SK-N-MC (cell line): ENCODE data around the gene RNMT.

ENCODE experiments used
- DNase-seq: peaks from one replicate; pipeline ENCODE4 v3.0.0-alpha.2; 2011; ENCODE audit warnings: low read depth, low spot score
- H3K27ac ChIP-seq: fragments of 200-600 bp; sonication (generic); 2 replicates; pipeline ENCODE4 v1.5.1; 2016; ENCODE audit warnings: mixed run types
- H3K36me3 ChIP-seq: fragments of 200-600 bp; sonication (generic); 2 replicates; pipeline ENCODE4 v1.6.1; 2017; ENCODE audit warnings: antibody characterized with exemption, low read length, mixed read lengths; ENCODE audit not compliant: insufficient read depth
- H3K4me3 ChIP-seq: fragments of 200-600 bp; sonication (generic); 2 replicates; pipeline ENCODE4 v1.5.1; 2016
- H3K9ac ChIP-seq: fragments of 200-600 bp; sonication (generic); 2 replicates; pipeline ENCODE4 v1.8.0; 2017; ENCODE audit warnings: mixed run types, mixed read lengths; ENCODE audit not compliant: insufficient read length
- H3K9me3 ChIP-seq: fragments of 200-600 bp; sonication (generic); 2 replicates; pipeline ENCODE4 v1.6.1; 2017; ENCODE audit warnings: low read depth, mild to moderate bottlenecking, antibody characterized with exemption, low read length, moderate library complexity, mixed read lengths
- EZH2 ChIP-seq: fragments of 200-600 bp; sonication (generic); IDR thresholded peaks from one replicate; pipeline ENCODE4 v1.6.1; 2017; ENCODE audit warnings: antibody characterized with exemption
- FOXP2 ChIP-seq: optimal IDR thresholded peaks from 2 replicates; pipeline ENCODE3; 2011; ENCODE audit warnings: mild to moderate bottlenecking, moderate library complexity; ENCODE audit not compliant: insufficient read depth; ENCODE audit errors: extremely low read length, control extremely low read depth
- POLR2AphosphoS5 ChIP-seq: IDR thresholded peaks from 2 replicates; pipeline ENCODE4 v1.6.1; 2012; ENCODE audit warnings: mild to moderate bottlenecking, low read depth, low read length, borderline replicate concordance

RNMT gene

DNA sequence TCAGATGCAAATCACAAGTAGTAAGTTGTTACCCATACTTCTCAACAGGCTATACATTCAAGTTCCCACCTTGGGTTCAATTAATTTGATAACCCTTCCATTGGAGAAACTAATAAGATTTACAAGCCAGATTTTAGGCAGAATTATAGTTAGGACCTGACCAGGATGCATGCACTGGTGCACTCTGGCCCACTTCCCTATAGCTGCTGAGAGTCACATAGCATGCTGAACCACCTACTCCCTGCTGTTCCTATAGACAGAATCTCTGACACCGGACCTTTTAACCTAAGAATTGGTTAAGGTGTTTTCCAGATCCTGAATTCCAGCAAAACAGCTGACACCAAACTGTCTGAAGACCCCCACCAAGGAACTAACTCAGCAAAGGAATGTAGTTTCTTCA lies 26.3 kb upstream of the RNMT start:
- Histone ChIP-seq H3K27ac (no peak overlapping the region), H3K4me3 (no peak overlapping the region), H3K36me3 (peaks cover 4% of the 10 kb centered on the region; the same call in 1 of the 2 replicates), H3K9me3 (peaks cover 14% of the 10 kb centered on the region; the same call in 1 of the 2 replicates), H3K9ac (no peak overlapping the region)
- TF ChIP-seq FOXP2 (no peak), POLR2AphosphoS5 (no peak), EZH2 (no peak)
- DNase-seq, result no peak

DNA sequence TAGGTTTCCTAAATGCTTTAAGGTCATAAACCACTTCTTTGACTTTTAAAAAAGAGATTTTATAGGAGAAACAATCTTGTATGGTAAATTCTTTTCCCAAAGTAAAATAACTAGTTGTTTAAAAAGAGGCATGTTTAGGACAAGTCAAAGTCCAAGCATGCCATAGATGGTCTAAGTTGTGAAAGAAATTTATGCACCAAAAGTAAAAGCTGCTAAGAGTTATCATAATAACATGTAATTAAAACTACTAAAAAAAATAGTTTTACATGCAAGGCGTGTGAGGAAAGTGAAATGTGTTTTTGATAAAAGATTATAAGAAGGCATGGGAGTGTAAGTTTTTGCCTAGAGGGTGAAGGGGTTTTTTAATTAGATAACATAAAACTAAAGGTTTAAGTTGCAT lies 22.6 kb upstream of the RNMT start:
- Histone ChIP-seq H3K4me3 (no peak overlapping the region), H3K9me3 (peaks cover 10% of the 10 kb centered on the region; the same call in 1 of the 2 replicates), H3K9ac (no peak overlapping the region), H3K27ac (no peak overlapping the region), H3K36me3 (no peaks in the 10 kb centered on the region; the same call in 1 of the 2 replicates)
- TF ChIP-seq FOXP2, result no peak
- no peak for TF ChIP-seq POLR2AphosphoS5
- no peak for TF ChIP-seq EZH2
- no peak for DNase-seq

DNA sequence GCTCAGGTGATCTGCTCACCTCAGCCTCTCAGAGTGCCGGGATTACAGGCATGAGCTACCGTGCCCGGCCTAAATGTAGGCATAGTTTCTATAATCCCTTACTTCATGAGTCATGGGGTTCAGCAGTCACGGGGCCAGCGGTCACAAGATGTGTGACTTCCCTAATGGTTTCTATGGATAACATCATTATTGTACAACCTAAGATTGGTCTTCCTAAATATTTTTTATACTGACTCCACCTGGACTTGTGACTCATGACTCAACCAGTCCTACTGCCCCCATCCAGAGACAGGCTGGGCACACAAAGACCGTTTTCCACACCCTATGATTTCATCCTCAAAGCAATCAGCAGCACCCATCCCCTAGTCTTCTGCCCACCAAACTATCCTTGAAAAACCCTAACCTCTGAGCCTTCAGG lies 16.1 kb upstream of the RNMT start:
- DNase-seq, result no peak
- H3K9ac ChIP-seq, result no peak overlapping the region
- H3K9me3 ChIP-seq, result no peaks in the 10 kb centered on the region
- no peak overlapping the region for H3K27ac ChIP-seq
- H3K36me3 ChIP-seq, result no peaks in the 10 kb centered on the region; the same call in 1 of the 2 replicates
- H3K4me3 ChIP-seq, result no peak overlapping the region
- TF ChIP-seq FOXP2 (no peak), EZH2 (no peak), POLR2AphosphoS5 (no peak)

DNA sequence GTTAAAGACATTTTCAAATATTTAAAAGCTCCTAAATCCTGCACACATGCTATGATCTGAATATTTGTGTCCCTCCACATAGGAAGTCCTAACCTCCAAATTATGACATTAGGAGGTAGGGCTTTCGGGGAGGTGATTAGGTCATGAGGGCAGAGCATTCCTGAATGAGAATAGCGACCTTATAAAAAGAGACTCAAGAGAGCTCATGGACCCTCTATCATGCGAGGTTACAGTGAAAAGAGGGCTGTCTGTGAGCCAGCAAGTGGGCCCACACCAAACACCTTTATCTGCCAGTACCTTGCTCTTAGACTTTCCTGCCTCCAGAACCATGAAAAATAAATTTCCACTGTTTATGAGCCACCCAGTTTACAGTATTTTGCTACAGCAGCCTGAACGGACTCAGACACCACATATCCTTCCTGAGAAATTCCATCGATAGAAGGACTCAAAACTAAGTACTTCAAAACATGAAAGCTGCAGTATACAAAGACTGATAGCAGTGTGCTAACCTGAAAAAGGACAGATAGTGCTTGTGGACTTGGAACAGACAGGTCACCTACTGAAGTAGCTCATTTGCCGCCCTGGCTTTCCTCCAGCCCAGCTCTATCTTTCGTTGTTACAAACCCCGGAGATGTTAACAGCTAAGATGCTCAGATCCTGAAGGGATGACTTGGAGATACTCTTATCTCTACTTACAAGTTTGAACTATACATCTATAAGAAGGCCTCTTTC lies 13.9 kb upstream of the RNMT start:
- no peak for DNase-seq
- no peak overlapping the region for H3K9ac ChIP-seq
- H3K27ac ChIP-seq, result no peak overlapping the region
- no peak overlapping the region for H3K4me3 ChIP-seq
- no peaks in the 10 kb centered on the region; the same call in 1 of the 2 replicates for H3K36me3 ChIP-seq
- no peak for TF ChIP-seq FOXP2
- TF ChIP-seq EZH2, result no peak
- TF ChIP-seq POLR2AphosphoS5, result no peak
- H3K9me3 ChIP-seq, result no peaks in the 10 kb centered on the region

DNA sequence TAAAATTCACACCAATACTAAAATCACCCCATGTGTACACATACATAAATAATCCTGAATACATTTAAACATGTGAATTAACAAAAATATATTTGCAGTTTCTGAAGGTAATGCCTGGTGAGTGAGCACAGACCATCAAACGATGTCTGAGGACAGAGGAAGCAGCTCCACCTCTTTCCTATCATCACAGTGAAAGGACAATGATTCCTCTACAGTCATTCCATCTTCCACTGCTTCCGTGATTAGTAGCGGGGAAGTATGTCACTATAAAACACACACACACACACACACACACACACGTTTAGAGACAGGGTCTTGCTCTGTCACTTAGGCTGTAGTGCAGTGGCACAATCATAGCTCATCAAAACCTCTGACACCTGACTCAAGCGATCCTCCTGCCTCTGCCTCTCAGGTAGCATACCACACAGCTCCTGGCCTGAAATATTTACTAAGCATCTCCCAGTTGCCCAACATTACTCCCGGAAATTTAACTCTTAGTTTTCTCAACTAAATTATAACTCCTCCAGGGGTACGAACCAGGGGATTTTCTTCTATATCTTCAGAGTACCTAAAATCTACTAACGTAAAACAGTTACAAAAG lies 12.9 kb upstream of the RNMT start:
- no peak overlapping the region for H3K9ac ChIP-seq
- H3K9me3 ChIP-seq, result no peaks in the 10 kb centered on the region
- no peak overlapping the region for H3K4me3 ChIP-seq
- no peak for DNase-seq
- no peak overlapping the region for H3K27ac ChIP-seq
- TF ChIP-seq POLR2AphosphoS5, result no peak
- no peak for TF ChIP-seq FOXP2
- no peak for TF ChIP-seq EZH2
- no peaks in the 10 kb centered on the region; the same call in 1 of the 2 replicates for H3K36me3 ChIP-seq

DNA sequence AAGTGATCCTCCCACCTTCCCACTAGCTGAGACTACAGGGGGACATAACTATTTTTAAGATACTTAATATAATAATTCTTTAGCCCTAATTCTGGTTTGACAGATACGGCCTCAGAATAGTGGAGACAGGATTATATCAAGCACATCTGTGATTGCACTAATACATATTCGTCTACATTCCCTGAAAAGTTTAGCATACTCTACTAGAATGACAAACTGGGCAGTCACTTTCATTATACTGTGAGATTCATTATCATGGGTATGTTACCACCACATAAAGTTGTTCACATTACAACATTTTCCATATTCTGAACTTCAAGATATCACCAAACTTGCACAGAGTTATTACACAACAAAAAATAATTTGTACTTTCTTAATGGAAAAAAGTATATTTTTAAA lies 11.1 kb upstream of the RNMT start:
- H3K27ac ChIP-seq, result no peak overlapping the region
- DNase-seq, result no peak
- no peak overlapping the region for H3K9ac ChIP-seq
- H3K9me3 ChIP-seq, result no peaks in the 10 kb centered on the region
- H3K4me3 ChIP-seq, result no peak overlapping the region
- H3K36me3 ChIP-seq, result no peaks in the 10 kb centered on the region; the same call in none of the 2 replicates
- no peak for TF ChIP-seq POLR2AphosphoS5
- TF ChIP-seq EZH2, result no peak
- TF ChIP-seq FOXP2, result no peak

DNA sequence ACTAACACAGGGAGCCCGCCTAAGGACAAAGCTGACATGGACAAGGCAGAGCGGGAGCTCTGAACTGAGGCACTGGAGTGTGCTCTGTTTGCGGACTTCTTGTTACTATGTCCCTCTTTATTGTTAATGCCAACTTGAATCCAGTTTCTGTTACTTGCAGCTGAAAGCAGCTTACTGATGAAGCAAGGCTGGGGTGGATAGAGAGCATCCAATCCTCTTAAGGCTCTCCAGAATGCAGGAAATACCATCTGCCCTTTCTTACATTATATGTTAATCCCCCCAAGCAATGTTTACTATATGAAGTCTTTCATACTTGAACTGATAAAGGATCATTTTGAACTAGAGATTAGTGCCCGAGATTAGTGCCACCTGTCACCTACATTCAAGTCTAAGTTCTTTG lies 9.6 kb upstream of the RNMT start:
- no peak for DNase-seq
- Histone ChIP-seq H3K9me3 (no peaks in the 10 kb centered on the region), H3K4me3 (no peak overlapping the region), H3K9ac (no peak overlapping the region), H3K36me3 (peaks cover 11% of the 10 kb centered on the region; the same call in 1 of the 2 replicates), H3K27ac (no peak overlapping the region)
- TF ChIP-seq POLR2AphosphoS5 (no peak), FOXP2 (no peak), EZH2 (no peak)

DNA sequence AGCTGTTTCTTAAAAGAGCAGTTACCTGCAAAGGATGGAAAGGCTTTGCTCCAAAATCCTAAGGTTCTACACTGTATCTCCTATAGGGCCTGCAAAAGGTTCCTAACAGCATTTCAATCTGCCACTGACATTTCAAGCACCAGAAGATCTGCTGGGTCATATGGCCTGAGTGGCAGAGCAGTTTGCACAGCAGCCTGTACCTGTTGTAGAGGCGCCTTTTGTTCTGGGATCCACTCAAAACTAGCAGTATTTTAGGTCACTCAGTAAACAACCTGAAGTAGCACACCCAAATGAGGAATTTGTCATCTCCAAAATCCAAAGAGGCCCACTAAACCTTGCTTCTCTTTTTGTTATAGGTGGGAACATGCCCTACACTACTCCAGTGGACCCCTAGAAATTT lies 6.3 kb upstream of the RNMT start:
- TF ChIP-seq EZH2 (no peak), FOXP2 (no peak), POLR2AphosphoS5 (no peak)
- Histone ChIP-seq H3K9ac (no peak overlapping the region), H3K27ac (no peak overlapping the region), H3K9me3 (no peaks in the 10 kb centered on the region), H3K4me3 (no peak overlapping the region), H3K36me3 (peaks cover 13% of the 10 kb centered on the region)
- DNase-seq, result no peak
